GM10248 (cell line): ENCODE results near the gene SHC2.
"Not testable (repeated sequence)": the region's sequence is repeated elsewhere in the genome, so short reads cannot be mapped to it uniquely, and the experiment has no call there.

Experiments used
- CTCF ChIA-PET: fragments of 300-600 bp; sonication (Branson Sonifier 250); formaldehyde crosslinking; extraction: SDS; loops from one replicate; lab custom pipeline; 2021; ENCODE audit warnings: antibody characterized with exemption; lab: Yijun Ruan, JAX
- POLR2A ChIA-PET: fragments of 350-650 bp; sonication (Branson Sonifier 250); formaldehyde crosslinking; extraction: SDS; loops from one replicate; lab custom pipeline; 2020; ENCODE audit warnings: antibody characterized with exemption; lab: Yijun Ruan, JAX
- DNase-seq: peaks from one replicate; pipeline ENCODE4 v3.0.0; 2012; ENCODE audit errors: extremely low spot score
- TF ChIP-seq, protein P1 (sequence below): IDR thresholded peaks from 2 replicates; pipeline ENCODE4 v1.5.1; 2012; ENCODE audit warnings: mild to moderate bottlenecking, low read depth; ENCODE audit errors: extremely low read depth, missing control alignments, control extremely low read depth

The SHC2 gene

DNA sequence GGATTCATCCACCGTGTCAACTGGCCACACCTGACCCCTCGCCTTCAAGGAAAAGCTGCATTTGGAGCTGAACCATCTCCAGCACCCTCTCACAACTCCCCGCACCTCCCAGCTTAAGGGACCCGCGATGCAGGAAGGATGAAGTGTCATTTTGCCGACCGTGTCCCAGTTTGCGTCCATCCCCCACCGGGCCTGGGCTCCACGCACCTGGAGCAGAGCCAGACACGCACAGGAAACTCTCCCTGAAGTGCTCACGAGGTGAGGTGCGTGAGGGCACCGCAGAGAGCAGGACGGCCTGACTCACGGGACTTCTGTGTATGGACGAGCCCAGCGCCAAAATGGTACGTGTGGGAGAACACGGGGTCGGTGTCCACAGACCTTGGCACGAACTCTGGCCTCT lies 7.2 kb downstream of the SHC2 start:
- TF ChIP-seq, protein P1, sequence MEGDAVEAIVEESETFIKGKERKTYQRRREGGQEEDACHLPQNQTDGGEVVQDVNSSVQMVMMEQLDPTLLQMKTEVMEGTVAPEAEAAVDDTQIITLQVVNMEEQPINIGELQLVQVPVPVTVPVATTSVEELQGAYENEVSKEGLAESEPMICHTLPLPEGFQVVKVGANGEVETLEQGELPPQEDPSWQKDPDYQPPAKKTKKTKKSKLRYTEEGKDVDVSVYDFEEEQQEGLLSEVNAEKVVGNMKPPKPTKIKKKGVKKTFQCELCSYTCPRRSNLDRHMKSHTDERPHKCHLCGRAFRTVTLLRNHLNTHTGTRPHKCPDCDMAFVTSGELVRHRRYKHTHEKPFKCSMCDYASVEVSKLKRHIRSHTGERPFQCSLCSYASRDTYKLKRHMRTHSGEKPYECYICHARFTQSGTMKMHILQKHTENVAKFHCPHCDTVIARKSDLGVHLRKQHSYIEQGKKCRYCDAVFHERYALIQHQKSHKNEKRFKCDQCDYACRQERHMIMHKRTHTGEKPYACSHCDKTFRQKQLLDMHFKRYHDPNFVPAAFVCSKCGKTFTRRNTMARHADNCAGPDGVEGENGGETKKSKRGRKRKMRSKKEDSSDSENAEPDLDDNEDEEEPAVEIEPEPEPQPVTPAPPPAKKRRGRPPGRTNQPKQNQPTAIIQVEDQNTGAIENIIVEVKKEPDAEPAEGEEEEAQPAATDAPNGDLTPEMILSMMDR, result no peak
- ChIA-PET CTCF (no interaction called here), POLR2A (no interaction called here)
- no peak for DNase-seq

DNA sequence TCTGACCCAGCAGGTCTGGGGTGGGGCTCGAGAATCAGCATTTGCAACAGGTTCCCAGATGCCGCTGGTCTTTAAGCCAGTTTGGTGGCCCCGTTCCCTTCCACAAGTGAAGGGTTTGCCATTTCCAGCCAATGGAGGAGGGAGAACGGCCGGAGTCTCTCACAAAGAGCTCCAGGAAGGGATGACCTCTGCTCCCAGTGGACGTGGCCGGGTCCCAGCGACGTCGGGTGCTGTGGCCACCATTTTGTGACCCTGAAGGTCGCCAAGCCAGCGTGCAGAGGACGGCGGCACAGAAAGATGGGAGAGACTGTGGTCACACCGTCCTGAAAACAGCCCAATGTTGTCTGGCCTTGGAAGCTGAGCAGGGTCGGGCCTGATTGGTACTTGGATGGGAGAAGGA lies 8.0 kb downstream of the SHC2 start:
- ChIA-PET CTCF (no interaction called here), POLR2A (no interaction called here)
- TF ChIP-seq, protein P1, result no peak
- DNase-seq, result no peak

DNA sequence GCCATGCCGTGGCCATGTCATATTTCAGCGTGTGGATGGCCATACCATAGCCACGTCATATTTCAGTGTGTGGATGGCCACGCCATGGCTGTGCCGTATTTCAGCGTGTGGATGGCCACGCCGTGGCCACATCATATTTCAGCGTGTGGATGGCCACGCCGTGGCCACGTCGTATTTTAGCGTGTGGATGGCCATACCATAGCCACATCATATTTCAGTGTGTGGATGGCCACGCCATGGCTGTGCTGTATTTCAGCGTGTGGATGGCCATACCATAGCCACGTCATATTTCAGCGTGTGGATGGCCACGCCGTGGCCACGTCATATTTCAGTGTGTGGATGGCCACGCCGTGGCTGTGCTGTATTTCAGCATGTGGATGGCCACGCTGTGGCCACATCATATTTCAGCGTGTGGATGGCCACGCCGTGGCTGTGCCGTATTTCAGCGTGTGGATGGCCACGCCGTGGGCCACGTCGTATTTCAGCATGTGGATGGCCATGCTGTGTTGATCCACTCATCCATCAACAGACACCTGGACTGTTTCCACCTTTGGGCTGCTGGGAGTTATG lies 9.8 kb downstream of the SHC2 start:
- POLR2A ChIA-PET, DNase-seq, CTCF ChIA-PET: not testable (repeated sequence)

DNA sequence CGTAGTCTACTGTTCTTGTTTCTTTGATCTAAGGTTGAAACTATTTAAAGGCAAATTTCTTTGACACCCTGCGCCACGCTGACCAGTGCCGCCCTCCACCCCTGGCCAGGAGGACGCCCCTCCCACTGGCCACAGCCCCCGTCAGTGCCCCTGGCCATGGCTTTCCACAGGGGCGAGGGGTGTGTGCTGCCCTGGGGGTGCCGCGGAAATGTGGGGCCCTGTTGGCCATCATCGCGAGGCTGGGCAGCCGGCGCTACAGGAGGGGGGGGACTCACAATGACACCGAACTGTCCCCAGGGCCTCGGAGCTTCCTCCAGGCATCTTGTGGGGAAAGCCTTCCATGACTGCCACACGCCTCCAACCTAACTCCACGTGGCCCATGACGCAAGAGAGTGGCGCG lies 10.9 kb downstream of the SHC2 start:
- CTCF ChIA-PET, result no interaction called here
- POLR2A ChIA-PET, result no interaction called here
- TF ChIP-seq, protein P1, result no peak
- no peak for DNase-seq

DNA sequence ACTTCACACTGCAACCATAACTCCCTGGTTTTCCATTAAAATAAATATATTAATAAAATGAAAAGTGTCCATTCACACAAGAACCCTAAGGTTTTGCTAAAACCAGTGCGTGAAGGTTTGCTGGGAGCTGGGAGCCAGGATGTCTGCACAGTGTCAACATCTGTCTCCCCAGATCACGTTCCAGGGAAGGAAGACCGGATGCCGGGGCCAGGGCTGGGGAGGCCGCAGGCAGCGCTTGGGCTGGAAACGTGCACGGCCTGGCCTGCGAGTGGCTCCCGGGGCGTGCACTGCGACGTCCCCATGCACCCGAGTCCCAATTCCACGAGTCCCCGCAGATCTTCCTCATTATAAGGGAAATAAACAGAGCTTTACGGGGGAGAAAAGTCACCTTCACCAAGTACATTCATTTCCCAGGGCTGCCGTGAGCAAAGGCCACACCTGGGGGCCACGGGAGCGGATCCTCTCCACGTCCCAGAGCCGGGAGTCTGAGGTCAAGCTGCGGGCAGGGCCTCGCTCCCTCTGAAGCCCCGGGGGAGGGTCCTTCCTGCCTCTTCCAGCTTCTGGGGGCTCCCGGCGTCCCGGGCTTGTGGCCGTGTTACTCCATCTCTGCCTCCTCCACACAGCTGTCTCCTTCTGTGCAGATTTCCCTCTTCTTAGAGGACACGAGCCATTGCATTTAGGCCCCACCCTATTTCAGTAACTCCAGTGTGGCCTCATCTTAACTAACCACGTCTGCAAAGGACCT lies 12.8 kb downstream of the SHC2 start:
- no peak for DNase-seq
- ChIA-PET CTCF (no interaction called here), POLR2A (no interaction called here)
- TF ChIP-seq, protein P1, result no peak

DNA sequence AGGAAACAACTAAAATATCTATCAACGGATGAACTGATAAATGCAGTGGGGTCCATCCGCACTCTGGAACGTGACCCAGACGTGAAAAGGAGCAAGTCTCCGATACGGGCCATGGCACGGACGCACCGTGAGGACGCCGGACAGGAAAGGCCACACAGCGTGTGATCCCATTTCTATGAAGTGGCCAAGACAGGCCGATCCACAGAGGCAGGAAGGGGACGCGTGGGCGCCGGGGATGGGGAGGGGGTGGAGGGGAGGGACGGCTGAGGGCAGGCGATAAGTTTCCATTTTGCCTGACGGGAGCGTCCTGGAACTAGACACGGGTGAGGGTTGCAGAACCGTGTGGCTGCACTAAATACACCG lies 13.8 kb downstream of the SHC2 start:
- CTCF ChIA-PET, result no interaction called here
- no peak for DNase-seq
- POLR2A ChIA-PET, result no interaction called here
- TF ChIP-seq, protein P1, result no peak

DNA sequence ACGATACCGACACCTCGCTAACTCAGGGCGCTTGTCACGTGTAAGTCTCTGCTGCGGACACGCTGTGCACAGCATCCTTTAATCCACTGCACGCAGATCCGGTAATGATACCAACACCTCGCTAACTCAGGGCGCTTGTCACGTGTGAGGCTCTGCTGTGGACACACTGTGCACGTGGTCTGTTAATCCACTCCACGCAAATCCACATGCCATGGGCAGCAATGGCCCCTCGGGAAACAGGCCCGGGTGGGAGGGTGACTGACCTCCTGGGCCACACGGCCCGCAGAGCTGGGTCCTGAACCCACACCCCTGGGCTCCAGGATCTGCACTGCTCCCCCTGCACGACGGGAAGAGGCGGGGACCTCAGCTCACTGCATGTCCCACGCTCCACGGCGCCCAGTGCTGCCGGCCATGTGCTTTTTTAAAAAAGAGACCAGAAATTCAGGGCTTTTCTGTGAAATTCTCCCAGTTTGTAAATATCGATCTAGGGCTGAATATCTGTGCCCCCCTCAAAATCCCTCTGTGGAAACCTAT lies 16.1 kb downstream of the SHC2 start:
- ChIA-PET POLR2A (no interaction called here), CTCF (no interaction called here)
- no peak for DNase-seq
- TF ChIP-seq, protein P1, result no peak
